ENCODE data around the gene MLH3. TPM values are rescaled to one million over a fixed set of nuclear protein-coding genes. Genes with fewer than 3 reads are reported as not detected.

The MLH3 gene
- total and polyA plus RNA-seq, 2 of the 13 experiments (the other 11 are each of a cell fraction or from before 2014, with no cell fraction given) = 14.4 to 24.8 TPM

DNA sequence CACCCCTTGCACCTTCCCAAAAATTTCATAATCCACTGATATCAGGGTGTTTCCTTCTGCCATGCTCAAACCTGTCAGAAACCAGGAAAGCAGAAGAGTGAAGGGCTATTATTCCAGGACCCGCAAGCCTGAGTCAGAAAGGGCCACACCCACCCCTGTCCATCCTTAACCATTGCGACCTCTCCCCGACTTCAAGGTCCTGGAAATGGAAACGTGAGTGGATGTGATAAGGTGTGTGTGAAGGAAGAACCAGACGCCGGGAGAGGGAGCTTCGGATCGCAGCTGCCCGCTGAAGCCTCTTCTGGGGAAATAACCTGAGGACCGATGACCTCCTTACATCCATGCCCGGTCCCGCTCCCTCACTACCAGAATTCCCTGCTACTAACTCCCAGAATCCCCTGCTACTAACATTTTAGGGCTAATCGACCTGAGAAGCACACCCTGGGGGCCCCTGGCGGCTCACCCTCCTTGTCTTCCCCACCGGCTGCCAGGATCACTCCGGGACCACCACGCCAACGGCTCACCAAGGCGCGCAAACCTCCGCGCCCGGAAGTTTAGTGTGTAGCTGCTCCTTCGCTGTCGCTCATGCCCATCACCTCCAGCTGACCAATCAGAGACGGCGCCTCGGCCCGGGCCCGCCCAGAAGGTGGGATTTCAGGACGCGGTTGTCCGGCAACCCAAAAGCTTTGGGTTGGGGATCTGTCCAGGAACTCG is 12.4 kb upstream of the MLH3 start, which contains the start of gene ACYP1 (continued):
- TF ChIP-seq, protein P1, sequence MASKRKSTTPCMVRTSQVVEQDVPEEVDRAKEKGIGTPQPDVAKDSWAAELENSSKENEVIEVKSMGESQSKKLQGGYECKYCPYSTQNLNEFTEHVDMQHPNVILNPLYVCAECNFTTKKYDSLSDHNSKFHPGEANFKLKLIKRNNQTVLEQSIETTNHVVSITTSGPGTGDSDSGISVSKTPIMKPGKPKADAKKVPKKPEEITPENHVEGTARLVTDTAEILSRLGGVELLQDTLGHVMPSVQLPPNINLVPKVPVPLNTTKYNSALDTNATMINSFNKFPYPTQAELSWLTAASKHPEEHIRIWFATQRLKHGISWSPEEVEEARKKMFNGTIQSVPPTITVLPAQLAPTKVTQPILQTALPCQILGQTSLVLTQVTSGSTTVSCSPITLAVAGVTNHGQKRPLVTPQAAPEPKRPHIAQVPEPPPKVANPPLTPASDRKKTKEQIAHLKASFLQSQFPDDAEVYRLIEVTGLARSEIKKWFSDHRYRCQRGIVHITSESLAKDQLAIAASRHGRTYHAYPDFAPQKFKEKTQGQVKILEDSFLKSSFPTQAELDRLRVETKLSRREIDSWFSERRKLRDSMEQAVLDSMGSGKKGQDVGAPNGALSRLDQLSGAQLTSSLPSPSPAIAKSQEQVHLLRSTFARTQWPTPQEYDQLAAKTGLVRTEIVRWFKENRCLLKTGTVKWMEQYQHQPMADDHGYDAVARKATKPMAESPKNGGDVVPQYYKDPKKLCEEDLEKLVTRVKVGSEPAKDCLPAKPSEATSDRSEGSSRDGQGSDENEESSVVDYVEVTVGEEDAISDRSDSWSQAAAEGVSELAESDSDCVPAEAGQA (IDR thresholded peaks at IDR 0.05; ENCODE audit: low read depth) = 0 out of 2 replicates have a peak, but pooled peaks have one; percentile 22
- TF ChIP-seq, protein P1 (CRISPR knock-in tag; IDR thresholded peaks at IDR 0.05; ENCODE audit: borderline replicate concordance) = no peak
- TF ChIP-seq DMAP1 (CRISPR knock-in tag; IDR thresholded peaks at IDR 0.05) (peak; percentile 66; the same call in 1 of the 2 replicates), SNAPC2 (CRISPR knock-in tag; IDR thresholded peaks at IDR 0.05) (no peak), HDAC1 (CRISPR knock-in tag; IDR thresholded peaks at IDR 0.05) (peak; percentile 85), ZFP62 (CRISPR knock-in tag; IDR thresholded peaks at IDR 0.05) (no peak), ZNF44 (CRISPR knock-in tag; IDR thresholded peaks at IDR 0.05) (no peak; the same call in 1 of the 2 replicates), ZNF451 (CRISPR knock-in tag; IDR thresholded peaks at IDR 0.05) (0 out of 2 replicates have a peak, but pooled peaks have one; percentile 72), KMT2A (CRISPR knock-in tag; IDR thresholded peaks at IDR 0.05) (peak; percentile 43; the same call in 1 of the 2 replicates), SP2 (CRISPR knock-in tag; IDR thresholded peaks at IDR 0.05) (peak; percentile 98), HDAC2 (CRISPR knock-in tag; IDR thresholded peaks at IDR 0.05) (peak; percentile 13; the same call in 1 of the 2 replicates), ZNF557 (CRISPR knock-in tag; IDR thresholded peaks at IDR 0.05) (no peak), NFATC3 (CRISPR knock-in tag; IDR thresholded peaks at IDR 0.05) (no peak), IRX3 (CRISPR knock-in tag; IDR thresholded peaks at IDR 0.05; ENCODE audit: borderline replicate concordance, low read depth) (no peak), MIER2 (CRISPR knock-in tag; IDR thresholded peaks at IDR 0.05) (no peak), KLF9 (CRISPR knock-in tag; IDR thresholded peaks at IDR 0.05; ENCODE audit: low read depth) (no peak; the same call in none of the 2 replicates), PCBP2 (optimal IDR thresholded peaks at IDR 0.05; ENCODE audit: low read depth, low read length, poor library complexity, severe bottlenecking) (no peak), MBNL3 (CRISPR knock-in tag; conservative IDR thresholded peaks at IDR 0.05) (no peak), ZNF713 (CRISPR knock-in tag; IDR thresholded peaks at IDR 0.05) (no peak), TAF15 (IDR thresholded peaks at IDR 0.05; ENCODE audit: low read depth, low read length, poor library complexity, severe bottlenecking) (no peak), CREB1 (IDR thresholded peaks at IDR 0.05) (peak; percentile 16; the same call in 1 of the 2 replicates), CREB1 (CRISPR knock-in tag; IDR thresholded peaks at IDR 0.05) (peak; percentile 50; the same call in 1 of the 2 replicates), SP1 (IDR thresholded peaks at IDR 0.05) (no peak), SP1 (CRISPR knock-in tag; IDR thresholded peaks at IDR 0.05) (peak; percentile 68; the same call in 1 of the 2 replicates), JUNB (CRISPR knock-in tag; IDR thresholded peaks at IDR 0.05; ENCODE audit: borderline replicate concordance) (no peak)
- TF ChIP-seq, protein P2, sequence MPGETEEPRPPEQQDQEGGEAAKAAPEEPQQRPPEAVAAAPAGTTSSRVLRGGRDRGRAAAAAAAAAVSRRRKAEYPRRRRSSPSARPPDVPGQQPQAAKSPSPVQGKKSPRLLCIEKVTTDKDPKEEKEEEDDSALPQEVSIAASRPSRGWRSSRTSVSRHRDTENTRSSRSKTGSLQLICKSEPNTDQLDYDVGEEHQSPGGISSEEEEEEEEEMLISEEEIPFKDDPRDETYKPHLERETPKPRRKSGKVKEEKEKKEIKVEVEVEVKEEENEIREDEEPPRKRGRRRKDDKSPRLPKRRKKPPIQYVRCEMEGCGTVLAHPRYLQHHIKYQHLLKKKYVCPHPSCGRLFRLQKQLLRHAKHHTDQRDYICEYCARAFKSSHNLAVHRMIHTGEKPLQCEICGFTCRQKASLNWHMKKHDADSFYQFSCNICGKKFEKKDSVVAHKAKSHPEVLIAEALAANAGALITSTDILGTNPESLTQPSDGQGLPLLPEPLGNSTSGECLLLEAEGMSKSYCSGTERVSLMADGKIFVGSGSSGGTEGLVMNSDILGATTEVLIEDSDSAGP (CRISPR knock-in tag; IDR thresholded peaks at IDR 0.05; ENCODE audit: borderline replicate concordance) = peak; percentile 51; the same call in 1 of the 2 replicates

Data from HepG2 (cell line).